ENCODE results near the gene AHCTF1.

Gene AHCTF1

DNA sequence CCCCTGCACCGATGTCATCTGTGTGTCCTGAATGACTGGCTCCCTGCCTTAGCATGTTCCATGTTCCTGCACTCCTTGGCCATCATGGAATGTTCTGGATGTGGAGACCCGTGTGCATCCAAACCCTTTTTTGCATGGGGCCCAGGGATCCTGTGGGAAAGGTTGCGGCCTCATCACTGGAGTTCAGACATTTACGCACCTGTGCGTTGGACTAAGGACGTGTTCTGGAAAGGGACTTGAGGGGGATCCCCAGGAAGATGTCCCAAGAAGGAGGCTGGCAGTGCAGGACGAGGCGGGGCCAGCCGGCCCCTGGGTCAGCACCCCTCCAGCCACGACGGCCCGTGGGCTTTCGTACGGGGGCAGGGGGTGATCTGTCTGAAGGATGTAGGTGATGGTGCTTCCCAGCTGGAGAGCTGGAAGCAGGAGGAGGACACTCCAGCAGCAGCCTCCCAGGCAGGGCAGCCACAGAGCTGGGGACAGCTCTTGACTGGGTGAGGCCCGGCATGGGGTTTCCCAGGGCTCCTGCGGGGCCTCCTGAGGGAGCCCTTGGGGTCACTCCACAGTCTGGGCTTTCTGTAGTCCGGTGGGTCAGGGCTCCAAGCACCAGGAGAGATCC is 140.3 kb downstream of the AHCTF1 start:
- no peaks in the 10 kb centered on the region for H3K9me3 ChIP-seq (ENCODE audit: control insufficient read depth in 2 of 2, low read length in 2 of 2)
- H3K9ac ChIP-seq (ENCODE audit: low read length in 2 of 2): no peak overlapping the region
- peaks cover 6 to 9% of the 10 kb centered on the region in 2 donors for H3K27me3 ChIP-seq (ENCODE audit: control insufficient read depth in 1 of 2, insufficient read depth in 2 of 2, low read length in 2 of 2)
- peaks cover 17% of the 10 kb centered on the region for H3K4me1 ChIP-seq (ENCODE audit: control insufficient read depth, insufficient read depth, low read length)
- no peaks in the 10 kb centered on the region for H3K36me3 ChIP-seq (ENCODE audit: control insufficient read depth in 2 of 2, insufficient read depth in 2 of 2, low read length in 2 of 2)
- H3K4me3 ChIP-seq (ENCODE audit: low read length in 2 of 2): no peak overlapping the region
- no peak overlapping the region for H3K27ac ChIP-seq (ENCODE audit: low read length)

DNA sequence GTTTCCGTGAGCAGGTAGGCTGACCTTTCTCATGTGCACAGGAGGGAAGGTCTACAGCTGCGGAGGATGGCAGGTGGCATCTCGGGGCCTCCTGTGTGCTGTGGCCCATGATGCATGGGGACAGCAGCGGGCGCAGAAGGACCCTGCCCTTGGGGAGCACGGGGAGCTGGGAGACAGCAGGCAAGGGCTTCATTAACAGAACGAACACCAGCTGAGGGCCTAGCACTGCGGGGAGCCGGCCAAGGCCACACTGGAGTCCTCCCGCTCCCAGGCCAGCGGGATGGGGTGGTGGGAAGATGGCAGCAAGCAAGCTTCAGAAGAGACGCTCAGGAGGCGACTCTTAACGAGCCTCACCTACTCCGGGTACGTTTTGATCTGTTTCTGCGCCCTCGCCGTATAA is 140.9 kb downstream of the AHCTF1 start:
- Histone ChIP-seq H3K9ac (ENCODE audit: low read length in 2 of 2) (no peak overlapping the region), H3K4me1 (ENCODE audit: control insufficient read depth, insufficient read depth, low read length) (peaks cover 17% of the 10 kb centered on the region), H3K4me3 (ENCODE audit: low read length in 2 of 2) (no peak overlapping the region), H3K27ac (ENCODE audit: low read length) (no peak overlapping the region), H3K9me3 (ENCODE audit: control insufficient read depth in 2 of 2, low read length in 2 of 2) (peaks cover 0 to under 1% of the 10 kb centered on the region in 2 donors), H3K27me3 (ENCODE audit: control insufficient read depth in 1 of 2, insufficient read depth in 2 of 2, low read length in 2 of 2) (peaks cover 6 to 8% of the 10 kb centered on the region in 2 donors), H3K36me3 (ENCODE audit: control insufficient read depth in 2 of 2, insufficient read depth in 2 of 2, low read length in 2 of 2) (no peaks in the 10 kb centered on the region)

DNA sequence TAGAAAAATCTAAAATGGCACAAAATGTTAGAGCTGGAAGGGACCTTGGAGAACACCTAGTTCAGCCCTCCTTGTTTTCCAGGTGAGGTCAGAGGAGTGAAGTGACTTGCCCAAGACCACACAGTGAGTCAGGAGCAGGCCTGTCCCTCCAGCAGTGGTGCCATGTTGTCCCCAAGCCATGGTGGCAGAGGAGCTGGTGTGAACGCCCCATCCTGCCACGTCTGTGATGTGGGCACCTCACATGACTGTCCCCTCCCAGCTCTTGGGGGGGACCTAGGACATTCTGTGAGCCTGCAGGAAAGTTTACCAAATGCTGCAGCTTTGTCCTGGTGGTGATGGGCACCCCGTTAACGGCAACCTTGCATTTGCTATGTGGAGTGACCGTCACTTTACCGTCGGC is 141.4 kb downstream of the AHCTF1 start:
- H3K9me3 ChIP-seq (ENCODE audit: control insufficient read depth in 2 of 2, low read length in 2 of 2): peaks cover 0 to 5% of the 10 kb centered on the region in 2 donors
- no peak overlapping the region for H3K4me3 ChIP-seq (ENCODE audit: low read length in 2 of 2)
- peaks cover 5 to 6% of the 10 kb centered on the region in 2 donors for H3K27me3 ChIP-seq (ENCODE audit: control insufficient read depth in 1 of 2, insufficient read depth in 2 of 2, low read length in 2 of 2)
- no peak overlapping the region for H3K9ac ChIP-seq (ENCODE audit: low read length in 2 of 2)
- H3K4me1 ChIP-seq (ENCODE audit: control insufficient read depth, insufficient read depth, low read length): peaks cover 17% of the 10 kb centered on the region
- no peak overlapping the region for H3K27ac ChIP-seq (ENCODE audit: low read length)
- H3K36me3 ChIP-seq (ENCODE audit: control insufficient read depth in 2 of 2, insufficient read depth in 2 of 2, low read length in 2 of 2): no peaks in the 10 kb centered on the region

DNA sequence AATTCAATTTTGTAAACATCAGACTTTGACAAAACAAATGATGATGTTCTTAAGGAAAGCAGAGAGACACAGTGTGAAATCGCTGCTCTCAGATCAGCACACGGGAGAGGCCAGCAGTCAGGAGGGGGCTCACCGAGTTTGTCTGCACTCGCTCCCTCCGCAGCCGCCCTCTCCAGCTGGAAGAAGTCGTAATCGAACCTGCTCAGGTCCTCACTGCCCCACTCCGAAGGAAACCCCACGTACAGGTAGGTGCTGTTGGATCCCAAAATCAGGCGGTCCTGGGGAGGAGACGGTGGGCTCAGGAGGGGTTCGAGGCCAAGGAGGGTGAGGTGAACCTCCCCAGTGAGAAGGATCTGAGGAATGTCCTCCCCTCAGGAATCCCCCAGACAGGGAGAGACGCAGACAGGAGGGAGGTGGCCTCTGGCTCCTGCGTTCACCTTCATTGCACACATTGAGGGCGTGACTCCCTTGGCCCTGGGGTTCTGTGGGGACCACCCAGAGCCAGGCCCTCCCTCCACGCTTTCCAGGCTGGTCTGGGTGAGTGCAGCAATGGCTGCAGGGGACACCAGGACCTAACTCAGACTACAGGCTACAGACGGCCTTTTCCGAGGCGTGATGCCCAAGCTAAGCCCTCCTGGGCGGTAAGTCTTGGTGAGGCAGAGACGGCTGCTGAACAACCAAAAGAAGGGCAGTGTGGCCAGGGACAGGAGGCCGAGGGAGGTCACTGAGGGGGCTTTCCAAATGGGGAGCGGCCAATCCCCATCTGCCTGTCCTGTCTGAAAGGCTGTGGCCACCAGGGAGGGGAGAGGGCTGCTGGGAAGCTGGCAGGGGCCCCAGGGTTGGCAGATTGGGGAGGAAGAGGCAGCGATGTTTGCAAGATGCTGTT is 142.1 kb downstream of the AHCTF1 start:
- Histone ChIP-seq H3K9me3 (ENCODE audit: control insufficient read depth in 2 of 2, low read length in 2 of 2) (peaks cover 0 to 5% of the 10 kb centered on the region in 2 donors), H3K4me1 (ENCODE audit: control insufficient read depth, insufficient read depth, low read length) (peaks cover 19% of the 10 kb centered on the region), H3K9ac (ENCODE audit: low read length in 2 of 2) (peak overlapping the region; percentile 36 to 57), H3K4me3 (ENCODE audit: low read length in 2 of 2) (peak overlapping the region; percentile 27 to 64), H3K36me3 (ENCODE audit: control insufficient read depth in 2 of 2, insufficient read depth in 2 of 2, low read length in 2 of 2) (no peaks in the 10 kb centered on the region), H3K27me3 (ENCODE audit: control insufficient read depth in 1 of 2, insufficient read depth in 2 of 2, low read length in 2 of 2) (peaks cover 4 to 6% of the 10 kb centered on the region in 2 donors), H3K27ac (ENCODE audit: low read length) (no peak overlapping the region)

All from stomach smooth muscle (tissue), 2 donors.